ENCODE results near the gene NUDT13.

The NUDT13 gene

GRCh38 chr10:73161079-73161478, 50.8 kb downstream of the NUDT13 start:
- Histone ChIP-seq H3K4me1 (ENCODE audit: control insufficient read depth, insufficient read depth, low read length) (no peaks in the 10 kb centered on the region), H3K4me3 (ENCODE audit: insufficient read depth, low read depth, low read length) (no peak overlapping the region), H3K9me3 (ENCODE audit: control insufficient read depth, low read length) (no peaks in the 10 kb centered on the region), H3K27ac (ENCODE audit: insufficient read depth, low read depth, low read length, poor library complexity, severe bottlenecking) (no peak overlapping the region), H3K27me3 (ENCODE audit: control insufficient read depth, insufficient read depth, low read length, poor library complexity, severe bottlenecking) (no peaks in the 10 kb centered on the region), H3K36me3 (ENCODE audit: control insufficient read depth, insufficient read depth, low read length) (no peaks in the 10 kb centered on the region)
- WGBS, 2 experiments: 100% methylated on average over 1 of the region's 1 CpG; no CpG with 5 or more reads in 1 of the 2 experiments

- no peak overlapping the region for H3K27ac ChIP-seq (ENCODE audit: insufficient read depth, low read depth, low read length, poor library complexity, severe bottlenecking)
- H3K27me3 ChIP-seq (ENCODE audit: control insufficient read depth, insufficient read depth, low read length, poor library complexity, severe bottlenecking): no peaks in the 10 kb centered on the region
- H3K9me3 ChIP-seq (ENCODE audit: control insufficient read depth, low read length): no peaks in the 10 kb centered on the region
- 93 to 96% methylated on average over 3 of the region's 3 CpGs for WGBS, 2 experiments
- no peaks in the 10 kb centered on the region for H3K36me3 ChIP-seq (ENCODE audit: control insufficient read depth, insufficient read depth, low read length)
- no peak overlapping the region for H3K4me3 ChIP-seq (ENCODE audit: insufficient read depth, low read depth, low read length)
- H3K4me1 ChIP-seq (ENCODE audit: control insufficient read depth, insufficient read depth, low read length): no peaks in the 10 kb centered on the region
Measured at GRCh38 chr10:73161662-73162061, 51.4 kb downstream of the NUDT13 start.

GRCh38 chr10:73163096-73163495, 52.8 kb downstream of the NUDT13 start:
- Histone ChIP-seq H3K4me1 (ENCODE audit: control insufficient read depth, insufficient read depth, low read length) (no peaks in the 10 kb centered on the region), H3K27me3 (ENCODE audit: control insufficient read depth, insufficient read depth, low read length, poor library complexity, severe bottlenecking) (no peaks in the 10 kb centered on the region), H3K9me3 (ENCODE audit: control insufficient read depth, low read length) (no peaks in the 10 kb centered on the region), H3K36me3 (ENCODE audit: control insufficient read depth, insufficient read depth, low read length) (no peaks in the 10 kb centered on the region), H3K4me3 (ENCODE audit: insufficient read depth, low read depth, low read length) (no peak overlapping the region), H3K27ac (ENCODE audit: insufficient read depth, low read depth, low read length, poor library complexity, severe bottlenecking) (no peak overlapping the region)
- WGBS, 2 experiments: 95 to 96% methylated on average over 2 of the region's 2 CpGs

GRCh38 chr10:73166972-73167371, 56.7 kb downstream of the NUDT13 start:
- Histone ChIP-seq H3K27me3 (ENCODE audit: control insufficient read depth, insufficient read depth, low read length, poor library complexity, severe bottlenecking) (no peaks in the 10 kb centered on the region), H3K4me1 (ENCODE audit: control insufficient read depth, insufficient read depth, low read length) (no peaks in the 10 kb centered on the region), H3K9me3 (ENCODE audit: control insufficient read depth, low read length) (no peaks in the 10 kb centered on the region), H3K27ac (ENCODE audit: insufficient read depth, low read depth, low read length, poor library complexity, severe bottlenecking) (no peak overlapping the region), H3K36me3 (ENCODE audit: control insufficient read depth, insufficient read depth, low read length) (no peaks in the 10 kb centered on the region), H3K4me3 (ENCODE audit: insufficient read depth, low read depth, low read length) (peak overlapping the region; percentile 73)
- WGBS, 2 experiments: 72 to 90% methylated on average over 2 of the region's 2 CpGs

- Histone ChIP-seq H3K9me3 (ENCODE audit: control insufficient read depth, low read length) (no peaks in the 10 kb centered on the region), H3K4me3 (ENCODE audit: insufficient read depth, low read depth, low read length) (peak overlapping the region; percentile 73), H3K4me1 (ENCODE audit: control insufficient read depth, insufficient read depth, low read length) (no peaks in the 10 kb centered on the region), H3K36me3 (ENCODE audit: control insufficient read depth, insufficient read depth, low read length) (no peaks in the 10 kb centered on the region), H3K27me3 (ENCODE audit: control insufficient read depth, insufficient read depth, low read length, poor library complexity, severe bottlenecking) (no peaks in the 10 kb centered on the region), H3K27ac (ENCODE audit: insufficient read depth, low read depth, low read length, poor library complexity, severe bottlenecking) (peak overlapping the region; percentile 57)
- WGBS, 2 experiments: 5 to 13% methylated on average over 5 of the region's 5 CpGs
Measured at GRCh38 chr10:73167458-73167782, 57.2 kb downstream of the NUDT13 start.

- no peaks in the 10 kb centered on the region for H3K27me3 ChIP-seq (ENCODE audit: control insufficient read depth, insufficient read depth, low read length, poor library complexity, severe bottlenecking)
- peak within 1 kb of the TSS; percentile 92 for H3K27ac ChIP-seq (ENCODE audit: insufficient read depth, low read depth, low read length, poor library complexity, severe bottlenecking)
- H3K4me3 ChIP-seq (ENCODE audit: insufficient read depth, low read depth, low read length): peak within 1 kb of the TSS; percentile 73
- H3K9me3 ChIP-seq (ENCODE audit: control insufficient read depth, low read length): no peaks in the 10 kb centered on the region
- H3K4me1 ChIP-seq (ENCODE audit: control insufficient read depth, insufficient read depth, low read length): no peaks in the 10 kb centered on the region
- 0 to 1% methylated on average over 49 of the region's 49 CpGs for WGBS, 2 experiments
- H3K36me3 ChIP-seq (ENCODE audit: control insufficient read depth, insufficient read depth, low read length): no peaks in the 10 kb centered on the region
Measured at GRCh38 chr10:73167783-73168464, 57.7 kb downstream of the NUDT13 start, which contains the start of the genes ECD and FAM149B1. ECD (minus strand) TSS chr10:73168008; CDS start chr10:73163937, 4,071 bp downstream. FAM149B1 (plus strand) TSS chr10:73168119; CDS start chr10:73168340, 221 bp downstream.

- Histone ChIP-seq H3K9me3 (ENCODE audit: control insufficient read depth, low read length) (no peaks in the 10 kb centered on the region), H3K27me3 (ENCODE audit: control insufficient read depth, insufficient read depth, low read length, poor library complexity, severe bottlenecking) (no peaks in the 10 kb centered on the region), H3K27ac (ENCODE audit: insufficient read depth, low read depth, low read length, poor library complexity, severe bottlenecking) (peak overlapping the region; percentile 92), H3K4me1 (ENCODE audit: control insufficient read depth, insufficient read depth, low read length) (no peaks in the 10 kb centered on the region), H3K4me3 (ENCODE audit: insufficient read depth, low read depth, low read length) (peak overlapping the region; percentile 73), H3K36me3 (ENCODE audit: control insufficient read depth, insufficient read depth, low read length) (no peaks in the 10 kb centered on the region)
- 1% methylated on average over 6 of the region's 6 CpGs for WGBS, 2 experiments
Measured at GRCh38 chr10:73168465-73168803, 58.2 kb downstream of the NUDT13 start.

GRCh38 chr10:73169320-73169719, 59.1 kb downstream of the NUDT13 start:
- H3K4me3 ChIP-seq (ENCODE audit: insufficient read depth, low read depth, low read length): no peak overlapping the region
- H3K9me3 ChIP-seq (ENCODE audit: control insufficient read depth, low read length): no peaks in the 10 kb centered on the region
- WGBS, 2 experiments: 90 to 93% methylated on average over 1 of the region's 3 CpGs
- H3K27ac ChIP-seq (ENCODE audit: insufficient read depth, low read depth, low read length, poor library complexity, severe bottlenecking): no peak overlapping the region
- no peaks in the 10 kb centered on the region for H3K36me3 ChIP-seq (ENCODE audit: control insufficient read depth, insufficient read depth, low read length)
- H3K4me1 ChIP-seq (ENCODE audit: control insufficient read depth, insufficient read depth, low read length): no peaks in the 10 kb centered on the region
- H3K27me3 ChIP-seq (ENCODE audit: control insufficient read depth, insufficient read depth, low read length, poor library complexity, severe bottlenecking): no peaks in the 10 kb centered on the region

- Histone ChIP-seq H3K4me3 (ENCODE audit: insufficient read depth, low read depth, low read length) (no peak overlapping the region), H3K4me1 (ENCODE audit: control insufficient read depth, insufficient read depth, low read length) (no peaks in the 10 kb centered on the region), H3K27ac (ENCODE audit: insufficient read depth, low read depth, low read length, poor library complexity, severe bottlenecking) (no peak overlapping the region), H3K36me3 (ENCODE audit: control insufficient read depth, insufficient read depth, low read length) (peaks cover 8% of the 10 kb centered on the region), H3K27me3 (ENCODE audit: control insufficient read depth, insufficient read depth, low read length, poor library complexity, severe bottlenecking) (no peaks in the 10 kb centered on the region), H3K9me3 (ENCODE audit: control insufficient read depth, low read length) (no peaks in the 10 kb centered on the region)
Measured at GRCh38 chr10:73172867-73173266, 62.6 kb downstream of the NUDT13 start.

- H3K27ac ChIP-seq (ENCODE audit: insufficient read depth, low read depth, low read length, poor library complexity, severe bottlenecking): no peak overlapping the region
- H3K27me3 ChIP-seq (ENCODE audit: control insufficient read depth, insufficient read depth, low read length, poor library complexity, severe bottlenecking): no peaks in the 10 kb centered on the region
- WGBS, 2 experiments: 86% methylated on average over 1 of the region's 1 CpG; no CpG with 5 or more reads in 1 of the 2 experiments
- peaks cover 10% of the 10 kb centered on the region for H3K36me3 ChIP-seq (ENCODE audit: control insufficient read depth, insufficient read depth, low read length)
- H3K9me3 ChIP-seq (ENCODE audit: control insufficient read depth, low read length): no peaks in the 10 kb centered on the region
- H3K4me1 ChIP-seq (ENCODE audit: control insufficient read depth, insufficient read depth, low read length): no peaks in the 10 kb centered on the region
- no peak overlapping the region for H3K4me3 ChIP-seq (ENCODE audit: insufficient read depth, low read depth, low read length)
Measured at GRCh38 chr10:73174148-73174925, 64.1 kb downstream of the NUDT13 start.

Data from ectodermal cell (in vitro differentiated cells).